ENCODE data around the gene CCDC187. TPM values are rescaled to one million over a fixed set of nuclear protein-coding genes. Genes with fewer than 3 reads are reported as not detected.

Gene CCDC187
- total RNA-seq, 1 experiment from 2014 or later, result 0.04 TPM

DNA sequence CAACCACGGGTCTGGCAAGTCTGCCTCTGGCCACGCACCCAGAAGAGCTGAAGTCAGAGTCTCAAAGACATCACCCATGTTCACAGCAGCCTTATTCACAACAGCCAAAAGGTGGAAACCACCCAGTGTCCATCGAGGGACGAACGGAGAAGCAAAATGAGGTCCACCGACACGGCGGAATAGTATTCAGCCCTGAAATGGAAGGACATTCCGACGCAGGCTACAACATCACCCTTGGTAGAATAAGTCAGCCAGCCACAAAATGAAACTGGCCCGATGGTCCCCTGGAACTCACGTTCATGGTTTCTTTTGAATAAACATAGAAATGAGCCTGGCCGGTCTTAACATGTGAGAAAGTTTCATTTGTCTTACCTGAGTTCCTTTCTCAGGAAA lies 16.9 kb downstream of the CCDC187 start:
- H3K27ac Mint-ChIP-seq, result no peak overlapping the region
- no peaks in the 10 kb centered on the region for H3K36me3 Mint-ChIP-seq
- ChIA-PET POLR2A (no interaction called here), CTCF (interaction anchor here (0.6 to 1.0 kb wide), 3 partner anchors 90 to 148 kb away, joined by 3 to 4 read pairs (median 3); no protein-coding TSS in a partner anchor)
- TF ChIP-seq, protein P1, sequence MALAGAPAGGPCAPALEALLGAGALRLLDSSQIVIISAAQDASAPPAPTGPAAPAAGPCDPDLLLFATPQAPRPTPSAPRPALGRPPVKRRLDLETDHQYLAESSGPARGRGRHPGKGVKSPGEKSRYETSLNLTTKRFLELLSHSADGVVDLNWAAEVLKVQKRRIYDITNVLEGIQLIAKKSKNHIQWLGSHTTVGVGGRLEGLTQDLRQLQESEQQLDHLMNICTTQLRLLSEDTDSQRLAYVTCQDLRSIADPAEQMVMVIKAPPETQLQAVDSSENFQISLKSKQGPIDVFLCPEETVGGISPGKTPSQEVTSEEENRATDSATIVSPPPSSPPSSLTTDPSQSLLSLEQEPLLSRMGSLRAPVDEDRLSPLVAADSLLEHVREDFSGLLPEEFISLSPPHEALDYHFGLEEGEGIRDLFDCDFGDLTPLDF (CRISPR knock-in tag; IDR thresholded peaks at IDR 0.05), result no peak
- no peak for TF ChIP-seq KAT7 (CRISPR knock-in tag; IDR thresholded peaks at IDR 0.05; ENCODE audit: borderline replicate concordance)
- TF ChIP-seq GTF2I (CRISPR knock-in tag; conservative IDR thresholded peaks at IDR 0.05), result no peak
- TF ChIP-seq ZNF121 (CRISPR knock-in tag; IDR thresholded peaks at IDR 0.05), result no peak
- no peak for TF ChIP-seq NFATC4 (CRISPR knock-in tag; IDR thresholded peaks at IDR 0.05)
- no peak for TF ChIP-seq ZNF232 (CRISPR knock-in tag; IDR thresholded peaks at IDR 0.05)
- TF ChIP-seq ZNF416 (CRISPR knock-in tag; IDR thresholded peaks at IDR 0.05), result no peak
- no peak overlapping the region for H3K4me3 Mint-ChIP-seq
- DNase-seq (ENCODE audit: low spot score), result no peak
- H3K4me1 Mint-ChIP-seq, result peaks cover 7% of the 10 kb centered on the region; the same call in 1 of the 2 replicates
- H3K9me3 Mint-ChIP-seq, result no peaks in the 10 kb centered on the region
- no peak for ATAC-seq
- no peaks in the 10 kb centered on the region for H3K27me3 Mint-ChIP-seq (ENCODE audit: low read depth)

DNA sequence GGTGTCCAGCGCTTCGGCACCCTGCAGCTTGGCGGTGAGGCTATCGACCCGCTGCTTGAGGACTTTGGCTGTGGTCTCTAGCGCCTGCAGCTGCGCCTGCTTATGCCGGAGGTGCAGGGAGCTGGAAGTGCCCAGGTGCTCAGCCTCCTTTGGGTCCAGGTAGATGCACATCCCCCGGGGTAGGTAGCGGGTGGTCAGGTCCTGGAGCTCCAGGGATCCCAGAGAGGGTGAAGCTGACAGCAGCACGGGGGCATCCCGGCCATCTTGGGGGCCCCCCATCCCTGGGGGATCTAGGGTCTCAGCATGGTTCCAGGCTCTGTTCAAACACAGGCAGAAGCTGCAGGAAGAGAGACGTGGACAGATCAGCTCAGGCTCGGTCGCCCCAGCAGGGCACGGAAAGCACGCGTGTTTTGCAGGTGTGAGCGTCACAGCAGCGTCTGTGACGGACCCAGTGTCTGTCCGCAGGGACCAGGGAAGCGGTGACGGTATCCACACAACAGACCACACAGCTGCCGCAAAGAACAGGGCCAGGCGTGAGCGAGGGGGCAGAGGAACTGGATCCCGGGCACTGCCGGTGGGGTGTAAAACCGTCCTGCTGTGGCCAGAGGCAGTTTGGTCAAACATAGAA lies 17.4 kb downstream of the CCDC187 start:
- 0 out of 2 replicates have a peak overlapping the region, but pooled peaks have one; percentile 14 for H3K27ac Mint-ChIP-seq
- ATAC-seq (no peak), DNase-seq (ENCODE audit: low spot score) (no peak)

DNA sequence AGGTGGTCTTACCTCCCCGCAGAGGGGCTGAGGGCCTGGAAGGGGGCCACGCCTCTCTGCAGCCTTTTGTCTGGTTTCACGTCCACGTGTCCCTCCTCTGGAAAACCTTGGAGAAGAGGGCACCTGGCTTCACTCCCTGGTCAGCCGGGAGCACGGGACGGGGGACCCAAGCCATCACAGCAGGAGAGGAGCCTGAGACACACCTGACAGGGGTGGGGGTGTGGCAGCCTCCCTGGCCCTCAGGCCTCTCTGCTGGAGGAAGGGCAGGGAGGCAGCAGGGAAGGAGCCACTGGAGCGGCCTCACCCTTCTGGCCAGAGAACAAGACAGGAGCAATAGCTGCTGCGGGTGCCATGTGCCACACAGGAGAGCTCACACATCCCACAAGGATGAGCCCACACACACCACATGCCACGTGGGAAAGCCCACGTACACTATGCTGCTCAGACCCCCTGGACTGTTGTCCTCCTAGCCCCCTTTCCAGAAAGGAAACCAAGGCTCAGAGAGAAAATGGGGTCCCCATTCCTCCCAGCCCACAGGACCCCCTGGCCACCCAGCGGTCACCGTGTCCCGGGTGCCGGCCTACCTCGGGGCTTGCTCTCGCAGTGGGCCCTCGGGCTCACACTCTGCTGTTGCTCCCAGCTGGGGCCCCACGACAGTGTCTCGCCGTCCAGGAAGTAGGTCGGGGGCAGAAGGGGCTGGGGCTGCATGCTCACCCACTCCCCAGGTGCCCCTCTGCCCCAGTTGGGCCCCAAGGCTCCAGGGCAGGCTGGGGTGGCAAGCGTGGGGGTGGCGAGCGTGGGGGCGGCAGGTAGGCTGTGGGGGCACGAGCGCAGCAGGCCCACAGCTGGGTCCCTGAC lies 18.2 kb downstream of the CCDC187 start:
- no peaks in the 10 kb centered on the region for H3K9me3 Mint-ChIP-seq
- ATAC-seq (no peak), DNase-seq (ENCODE audit: low spot score) (no peak)
- TF ChIP-seq TP53 (CRISPR knock-in tag; IDR thresholded peaks at IDR 0.05), result no peak
- TF ChIP-seq, protein P2, sequence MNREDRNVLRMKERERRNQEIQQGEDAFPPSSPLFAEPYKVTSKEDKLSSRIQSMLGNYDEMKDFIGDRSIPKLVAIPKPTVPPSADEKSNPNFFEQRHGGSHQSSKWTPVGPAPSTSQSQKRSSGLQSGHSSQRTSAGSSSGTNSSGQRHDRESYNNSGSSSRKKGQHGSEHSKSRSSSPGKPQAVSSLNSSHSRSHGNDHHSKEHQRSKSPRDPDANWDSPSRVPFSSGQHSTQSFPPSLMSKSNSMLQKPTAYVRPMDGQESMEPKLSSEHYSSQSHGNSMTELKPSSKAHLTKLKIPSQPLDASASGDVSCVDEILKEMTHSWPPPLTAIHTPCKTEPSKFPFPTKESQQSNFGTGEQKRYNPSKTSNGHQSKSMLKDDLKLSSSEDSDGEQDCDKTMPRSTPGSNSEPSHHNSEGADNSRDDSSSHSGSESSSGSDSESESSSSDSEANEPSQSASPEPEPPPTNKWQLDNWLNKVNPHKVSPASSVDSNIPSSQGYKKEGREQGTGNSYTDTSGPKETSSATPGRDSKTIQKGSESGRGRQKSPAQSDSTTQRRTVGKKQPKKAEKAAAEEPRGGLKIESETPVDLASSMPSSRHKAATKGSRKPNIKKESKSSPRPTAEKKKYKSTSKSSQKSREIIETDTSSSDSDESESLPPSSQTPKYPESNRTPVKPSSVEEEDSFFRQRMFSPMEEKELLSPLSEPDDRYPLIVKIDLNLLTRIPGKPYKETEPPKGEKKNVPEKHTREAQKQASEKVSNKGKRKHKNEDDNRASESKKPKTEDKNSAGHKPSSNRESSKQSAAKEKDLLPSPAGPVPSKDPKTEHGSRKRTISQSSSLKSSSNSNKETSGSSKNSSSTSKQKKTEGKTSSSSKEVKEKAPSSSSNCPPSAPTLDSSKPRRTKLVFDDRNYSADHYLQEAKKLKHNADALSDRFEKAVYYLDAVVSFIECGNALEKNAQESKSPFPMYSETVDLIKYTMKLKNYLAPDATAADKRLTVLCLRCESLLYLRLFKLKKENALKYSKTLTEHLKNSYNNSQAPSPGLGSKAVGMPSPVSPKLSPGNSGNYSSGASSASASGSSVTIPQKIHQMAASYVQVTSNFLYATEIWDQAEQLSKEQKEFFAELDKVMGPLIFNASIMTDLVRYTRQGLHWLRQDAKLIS (CRISPR knock-in tag; IDR thresholded peaks at IDR 0.05; ENCODE audit: borderline replicate concordance), result no peak
- no peak for TF ChIP-seq ZNF121 (CRISPR knock-in tag; IDR thresholded peaks at IDR 0.05)
- TF ChIP-seq EMX1 (CRISPR knock-in tag; IDR thresholded peaks at IDR 0.05), result no peak
- POLR2A ChIA-PET, result no interaction called here
- peaks cover 7% of the 10 kb centered on the region; the same call in 1 of the 2 replicates for H3K4me1 Mint-ChIP-seq
- no peaks in the 10 kb centered on the region for H3K27me3 Mint-ChIP-seq (ENCODE audit: low read depth)
- H3K27ac Mint-ChIP-seq, result no peak overlapping the region
- H3K36me3 Mint-ChIP-seq, result no peaks in the 10 kb centered on the region
- CTCF ChIA-PET, result interaction anchor here (0.8 to 2.9 kb wide), 5 partner anchors 18 to 147 kb away, joined by 3 to 22 read pairs (median 3); no protein-coding TSS in a partner anchor
- no peak overlapping the region for H3K4me3 Mint-ChIP-seq

More for the DNA sequence above, 17.4 kb downstream of the CCDC187 start:
- TF ChIP-seq NR1H2 (CRISPR knock-in tag; IDR thresholded peaks at IDR 0.05), result no peak
- Mint-ChIP-seq H3K4me1 (peaks cover 7% of the 10 kb centered on the region; the same call in 1 of the 2 replicates), H3K9me3 (no peaks in the 10 kb centered on the region), H3K36me3 (no peaks in the 10 kb centered on the region), H3K27me3 (ENCODE audit: low read depth) (no peaks in the 10 kb centered on the region), H3K4me3 (no peak overlapping the region)
- ChIA-PET CTCF (interaction anchor here (0.6 to 1.1 kb wide), 5 partner anchors 19 to 148 kb away, joined by 3 to 4 read pairs (median 3); no protein-coding TSS in a partner anchor), POLR2A (no interaction called here)

DNA sequence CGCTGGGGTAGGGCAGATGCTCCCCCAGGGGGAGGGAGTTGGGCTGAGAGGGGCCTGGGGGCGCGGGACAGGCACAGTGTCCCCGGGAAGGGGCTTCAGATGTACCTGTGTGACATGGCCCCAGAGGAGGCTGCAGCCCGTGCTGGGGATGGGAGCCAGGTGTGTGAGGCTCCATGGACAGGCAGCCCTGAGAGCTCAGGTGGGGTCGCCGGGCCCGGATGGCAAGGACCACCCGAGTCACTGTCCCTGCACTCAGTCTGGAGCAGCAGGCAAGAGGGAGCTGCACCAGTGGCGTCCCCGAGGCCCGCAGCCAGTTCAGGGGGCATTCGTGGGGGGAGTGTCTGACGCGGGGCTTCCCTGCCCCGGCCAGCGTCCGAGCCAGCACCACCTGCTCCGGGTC lies 18.9 kb downstream of the CCDC187 start:
- no peaks in the 10 kb centered on the region for H3K27me3 Mint-ChIP-seq (ENCODE audit: low read depth)
- H3K4me1 Mint-ChIP-seq, result peaks cover 7% of the 10 kb centered on the region; the same call in 1 of the 2 replicates
- ChIA-PET CTCF (interaction anchor here (0.7 to 2.9 kb wide), 5 partner anchors 17 to 524 kb away, joined by 3 to 22 read pairs (median 3); no protein-coding TSS in a partner anchor), POLR2A (no interaction called here)
- no peak for DNase-seq (ENCODE audit: low spot score)
- no peak for ATAC-seq
- H3K4me3 Mint-ChIP-seq, result no peak overlapping the region
- no peaks in the 10 kb centered on the region for H3K36me3 Mint-ChIP-seq
- H3K9me3 Mint-ChIP-seq, result peaks cover 3% of the 10 kb centered on the region; the same call in 1 of the 2 replicates
- no peak overlapping the region for H3K27ac Mint-ChIP-seq
- TF ChIP-seq, protein P2 (CRISPR knock-in tag; IDR thresholded peaks at IDR 0.05; ENCODE audit: borderline replicate concordance), result no peak
- no peak for TF ChIP-seq CREM (CRISPR knock-in tag; IDR thresholded peaks at IDR 0.05)
- no peak for TF ChIP-seq RORB (CRISPR knock-in tag; IDR thresholded peaks at IDR 0.05)
- TF ChIP-seq, protein P3, sequence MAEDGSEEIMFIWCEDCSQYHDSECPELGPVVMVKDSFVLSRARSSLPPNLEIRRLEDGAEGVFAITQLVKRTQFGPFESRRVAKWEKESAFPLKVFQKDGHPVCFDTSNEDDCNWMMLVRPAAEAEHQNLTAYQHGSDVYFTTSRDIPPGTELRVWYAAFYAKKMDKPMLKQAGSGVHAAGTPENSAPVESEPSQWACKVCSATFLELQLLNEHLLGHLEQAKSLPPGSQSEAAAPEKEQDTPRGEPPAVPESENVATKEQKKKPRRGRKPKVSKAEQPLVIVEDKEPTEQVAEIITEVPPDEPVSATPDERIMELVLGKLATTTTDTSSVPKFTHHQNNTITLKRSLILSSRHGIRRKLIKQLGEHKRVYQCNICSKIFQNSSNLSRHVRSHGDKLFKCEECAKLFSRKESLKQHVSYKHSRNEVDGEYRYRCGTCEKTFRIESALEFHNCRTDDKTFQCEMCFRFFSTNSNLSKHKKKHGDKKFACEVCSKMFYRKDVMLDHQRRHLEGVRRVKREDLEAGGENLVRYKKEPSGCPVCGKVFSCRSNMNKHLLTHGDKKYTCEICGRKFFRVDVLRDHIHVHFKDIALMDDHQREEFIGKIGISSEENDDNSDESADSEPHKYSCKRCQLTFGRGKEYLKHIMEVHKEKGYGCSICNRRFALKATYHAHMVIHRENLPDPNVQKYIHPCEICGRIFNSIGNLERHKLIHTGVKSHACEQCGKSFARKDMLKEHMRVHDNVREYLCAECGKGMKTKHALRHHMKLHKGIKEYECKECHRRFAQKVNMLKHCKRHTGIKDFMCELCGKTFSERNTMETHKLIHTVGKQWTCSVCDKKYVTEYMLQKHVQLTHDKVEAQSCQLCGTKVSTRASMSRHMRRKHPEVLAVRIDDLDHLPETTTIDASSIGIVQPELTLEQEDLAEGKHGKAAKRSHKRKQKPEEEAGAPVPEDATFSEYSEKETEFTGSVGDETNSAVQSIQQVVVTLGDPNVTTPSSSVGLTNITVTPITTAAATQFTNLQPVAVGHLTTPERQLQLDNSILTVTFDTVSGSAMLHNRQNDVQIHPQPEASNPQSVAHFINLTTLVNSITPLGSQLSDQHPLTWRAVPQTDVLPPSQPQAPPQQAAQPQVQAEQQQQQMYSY (CRISPR knock-in tag; IDR thresholded peaks at IDR 0.05), result no peak
